Measurements from ENCODE around the gene TMEM79. TPM values are rescaled to one million over a fixed set of nuclear protein-coding genes. Genes with fewer than 3 reads are reported as not detected.
"Not testable (repeated sequence)": the region's sequence is repeated elsewhere in the genome, so short reads cannot be mapped to it uniquely, and the experiment has no call there.

Gene TMEM79
- total RNA-seq, 4 donors from 2014 or later, result 1.7 to 4.5 (median 3.1) TPM

DNA sequence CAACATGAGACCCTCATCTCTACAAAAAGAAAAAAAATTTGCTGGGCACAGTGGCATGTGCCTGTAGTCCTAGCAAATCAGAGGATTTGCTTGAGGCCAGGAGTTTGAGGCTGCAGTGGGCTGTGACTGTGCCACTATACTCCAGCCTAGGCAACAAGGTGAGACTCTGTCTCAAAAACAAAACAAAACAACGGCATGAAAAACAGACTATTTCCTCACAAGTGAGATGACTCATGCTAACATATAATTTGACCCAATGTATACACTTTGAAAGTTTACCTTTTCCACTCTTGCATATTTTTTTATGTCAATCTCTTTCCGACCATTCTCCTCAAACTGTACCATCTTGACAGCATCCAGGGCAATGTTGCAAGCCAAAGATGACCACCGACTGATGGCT, 36.4 kb downstream of the TMEM79 start:
- peaks cover 17 to 100% (median 65%) of the 10 kb centered on the region in 3 donors for H3K36me3 ChIP-seq
- H3K4me3 ChIP-seq, result no peak overlapping the region
- no peaks in the 10 kb centered on the region for H3K9me3 ChIP-seq
- no peaks in the 10 kb centered on the region for H3K4me1 ChIP-seq
- TF ChIP-seq EP300 (IDR thresholded peaks at IDR 0.05), result no peak
- TF ChIP-seq, protein P1, sequence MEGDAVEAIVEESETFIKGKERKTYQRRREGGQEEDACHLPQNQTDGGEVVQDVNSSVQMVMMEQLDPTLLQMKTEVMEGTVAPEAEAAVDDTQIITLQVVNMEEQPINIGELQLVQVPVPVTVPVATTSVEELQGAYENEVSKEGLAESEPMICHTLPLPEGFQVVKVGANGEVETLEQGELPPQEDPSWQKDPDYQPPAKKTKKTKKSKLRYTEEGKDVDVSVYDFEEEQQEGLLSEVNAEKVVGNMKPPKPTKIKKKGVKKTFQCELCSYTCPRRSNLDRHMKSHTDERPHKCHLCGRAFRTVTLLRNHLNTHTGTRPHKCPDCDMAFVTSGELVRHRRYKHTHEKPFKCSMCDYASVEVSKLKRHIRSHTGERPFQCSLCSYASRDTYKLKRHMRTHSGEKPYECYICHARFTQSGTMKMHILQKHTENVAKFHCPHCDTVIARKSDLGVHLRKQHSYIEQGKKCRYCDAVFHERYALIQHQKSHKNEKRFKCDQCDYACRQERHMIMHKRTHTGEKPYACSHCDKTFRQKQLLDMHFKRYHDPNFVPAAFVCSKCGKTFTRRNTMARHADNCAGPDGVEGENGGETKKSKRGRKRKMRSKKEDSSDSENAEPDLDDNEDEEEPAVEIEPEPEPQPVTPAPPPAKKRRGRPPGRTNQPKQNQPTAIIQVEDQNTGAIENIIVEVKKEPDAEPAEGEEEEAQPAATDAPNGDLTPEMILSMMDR (IDR thresholded peaks at IDR 0.05), result no peak
- no peak for TF ChIP-seq POLR2A (IDR thresholded peaks at IDR 0.05)
- H3K27ac ChIP-seq, result no peak overlapping the region
- 87 to 92% methylated on average over 3 of the region's 3 CpGs for WGBS, 2 donors
- no peak for DNase-seq (ENCODE audit: low spot score in 2 of 2)
- no peaks in the 10 kb centered on the region for H3K27me3 ChIP-seq

DNA sequence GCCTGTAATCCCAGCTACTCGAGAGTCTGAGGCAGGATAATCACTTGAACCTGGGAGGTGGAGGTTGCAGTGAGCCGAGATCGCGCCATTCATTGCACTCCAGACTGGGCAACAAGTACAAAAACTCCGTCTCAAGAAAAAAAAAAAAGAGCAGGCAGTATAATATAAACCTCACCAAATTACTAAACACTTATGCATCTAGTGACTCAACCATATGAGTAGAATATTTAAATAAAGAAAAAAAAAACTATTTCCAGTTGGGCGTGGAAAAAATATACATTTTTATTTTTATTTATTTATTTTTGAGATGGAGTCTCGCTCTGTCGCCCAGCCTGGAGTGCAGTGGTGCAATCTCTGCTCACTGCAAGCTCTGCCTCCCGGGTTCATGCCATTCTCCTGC, 39.1 kb downstream of the TMEM79 start:
- not testable (repeated sequence) for H3K4me3 ChIP-seq; H3K27ac ChIP-seq; H3K4me1 ChIP-seq; H3K9me3 ChIP-seq; H3K27me3 ChIP-seq; DNase-seq (ENCODE audit: low spot score in 2 of 2)
- WGBS, 2 donors, result 92 to 94% methylated on average over 9 of the region's 9 CpGs
- peaks cover 17 to 90% (median 42%) of the 10 kb centered on the region in 3 donors for H3K36me3 ChIP-seq

DNA sequence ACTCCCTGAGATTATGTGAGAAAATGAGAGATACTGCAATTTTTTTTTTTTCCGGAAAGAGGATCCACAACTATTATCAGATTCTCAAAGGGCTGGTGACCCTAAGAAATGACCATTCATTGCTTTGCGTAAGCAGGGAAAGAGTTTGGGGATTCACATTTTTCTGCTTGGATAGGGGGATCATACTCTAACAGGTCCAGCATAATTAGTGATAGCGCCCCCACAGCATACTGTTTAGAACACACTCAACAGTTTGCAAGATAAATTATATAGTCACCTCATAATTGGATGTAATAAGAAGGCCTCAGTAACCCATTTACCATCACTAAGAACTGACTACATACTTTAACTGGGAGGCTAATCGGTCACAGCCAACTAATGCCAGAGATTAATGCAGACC, 52.1 kb downstream of the TMEM79 start:
- peaks cover 0 to 43% (median 14%) of the 10 kb centered on the region in 3 donors for H3K36me3 ChIP-seq
- TF ChIP-seq POLR2A (IDR thresholded peaks at IDR 0.05), result no peak
- TF ChIP-seq, protein P1 (IDR thresholded peaks at IDR 0.05), result no peak
- TF ChIP-seq EP300 (IDR thresholded peaks at IDR 0.05), result no peak
- H3K4me3 ChIP-seq, result no peak overlapping the region
- H3K27ac ChIP-seq, result no peak overlapping the region
- 77% methylated on average over 4 of the region's 4 CpGs for WGBS, 2 donors
- H3K9me3 ChIP-seq, result no peaks in the 10 kb centered on the region
- H3K4me1 ChIP-seq, result peaks cover 0 to 28% (median 11%) of the 10 kb centered on the region in 4 donors
- H3K27me3 ChIP-seq, result no peaks in the 10 kb centered on the region
- DNase-seq (ENCODE audit: low spot score in 2 of 2), result no peak

DNA sequence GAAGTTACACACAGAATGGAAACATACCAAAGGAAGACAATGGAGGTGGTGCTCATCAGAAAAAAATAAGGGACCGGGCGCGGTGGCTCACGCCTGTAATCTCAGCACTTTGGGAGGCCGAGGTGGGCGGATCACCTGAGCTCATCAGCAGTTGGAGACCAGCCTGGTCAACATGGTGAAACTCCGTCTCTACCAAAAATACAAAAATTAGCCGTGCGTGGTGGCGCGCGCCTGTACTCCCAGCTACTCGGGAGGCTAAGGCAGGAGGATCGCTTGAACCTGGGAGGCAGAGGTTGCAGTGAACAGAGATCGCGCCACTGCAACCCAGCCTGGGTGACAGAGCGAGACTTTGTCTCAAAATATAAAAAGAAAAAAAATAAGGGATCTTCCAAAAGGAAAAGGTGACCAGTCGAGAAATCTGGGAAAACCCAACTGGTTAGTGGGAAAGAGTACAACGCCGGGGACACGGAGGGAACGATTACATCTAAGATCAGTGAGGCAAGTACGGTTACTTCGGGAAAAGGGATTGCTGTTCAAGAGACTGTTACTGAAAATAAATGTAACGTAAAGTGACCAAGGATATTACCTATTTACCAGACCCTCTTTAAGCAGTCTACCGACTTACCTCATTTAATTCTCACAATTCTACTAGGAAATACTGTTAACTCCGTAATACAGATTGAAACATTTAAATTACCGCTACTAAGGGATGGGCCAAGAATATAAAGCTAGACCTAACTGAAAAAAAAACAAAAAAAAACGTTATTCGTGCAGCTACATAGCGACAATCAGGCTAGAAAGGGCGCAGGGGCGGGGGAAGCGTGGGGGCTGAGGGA, 53.1 kb downstream of the TMEM79 start:
- whole genome bisulfite sequencing, 2 donors, result 45% methylated on average over 34 of the region's 34 CpGs
- peak overlapping the region; percentile 64 to 88 (median 80) for H3K27ac ChIP-seq

DNA sequence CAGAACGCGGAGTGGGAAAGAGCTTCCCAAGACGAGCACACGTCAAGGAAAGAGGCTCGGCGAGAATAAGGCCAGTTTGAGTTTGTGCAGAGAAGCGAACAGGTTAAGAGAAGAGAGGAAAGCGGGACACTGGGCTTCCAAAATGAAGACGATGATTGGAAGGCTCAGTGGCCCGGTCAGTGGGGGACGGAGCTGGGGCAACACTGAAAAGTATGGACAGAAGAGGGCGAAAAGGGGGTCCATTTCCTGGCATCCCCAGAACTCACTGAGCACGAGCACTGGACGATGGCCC, 53.7 kb downstream of the TMEM79 start:
- Histone ChIP-seq H3K36me3 (peaks cover 0 to 28% (median 2%) of the 10 kb centered on the region in 3 donors), H3K9me3 (no peaks in the 10 kb centered on the region), H3K27ac (peak overlapping the region; percentile 64 to 88 (median 80)), H3K4me1 (peaks cover 0 to 28% (median 11%) of the 10 kb centered on the region in 4 donors), H3K27me3 (no peaks in the 10 kb centered on the region), H3K4me3 (peak overlapping the region; percentile 59 to 81 (median 65))
- no peak for TF ChIP-seq EP300 (IDR thresholded peaks at IDR 0.05)
- TF ChIP-seq, protein P1 (IDR thresholded peaks at IDR 0.05), result no peak
- TF ChIP-seq POLR2A (IDR thresholded peaks at IDR 0.05), result no peak
- 0% methylated on average over 14 of the region's 14 CpGs for WGBS, 2 donors
- DNase-seq (ENCODE audit: low spot score in 2 of 2), result no peak

More for the DNA sequence above, 53.1 kb downstream of the TMEM79 start:
- Histone ChIP-seq H3K4me3 (peak overlapping the region; percentile 59 to 81 (median 65)), H3K27me3 (no peaks in the 10 kb centered on the region), H3K36me3 (peaks cover 0 to 33% (median 8%) of the 10 kb centered on the region in 3 donors), H3K9me3 (no peaks in the 10 kb centered on the region), H3K4me1 (peaks cover 0 to 28% (median 11%) of the 10 kb centered on the region in 4 donors)
- DNase-seq (ENCODE audit: low spot score in 2 of 2), result no peak
- TF ChIP-seq EP300 (IDR thresholded peaks at IDR 0.05), result no peak
- TF ChIP-seq POLR2A (IDR thresholded peaks at IDR 0.05), result no peak
- TF ChIP-seq, protein P1 (IDR thresholded peaks at IDR 0.05), result no peak
